Measurements from ENCODE around the gene DIDO1.
"Not testable (repeated sequence)": the region's sequence is repeated elsewhere in the genome, so short reads cannot be mapped to it uniquely, and the experiment has no call there.

Gene DIDO1

GRCh38 chr20:62875419-62876361 lies 50.6 kb downstream of the DIDO1 start:
- DNase-seq = no peak

DNA sequence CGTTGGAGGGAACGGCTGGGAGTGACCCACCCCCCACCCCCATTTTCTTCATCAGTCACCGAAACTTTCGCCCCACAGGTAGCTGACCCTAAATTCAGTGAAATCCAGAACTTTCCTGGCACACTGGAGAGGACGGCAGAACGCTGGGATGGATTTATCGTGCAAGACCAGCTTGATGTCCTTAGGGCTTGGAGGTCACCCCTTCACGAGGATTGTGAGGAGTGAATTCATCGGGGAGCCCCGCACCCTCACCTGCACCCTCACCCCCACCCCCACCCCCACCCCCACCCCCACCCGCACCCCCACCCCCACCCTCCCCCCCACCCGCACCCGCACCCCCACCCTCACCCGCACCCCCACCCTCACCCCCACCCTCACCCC lies 51.4 kb downstream of the DIDO1 start:
- DNase-seq = no peak

- DNase-seq = not testable (repeated sequence)
Observed at GRCh38 chr20:62873681-62874031, 52.6 kb downstream of the DIDO1 start.

- DNase-seq = no peak
Observed at GRCh38 chr20:62873280-62873679, 53.0 kb downstream of the DIDO1 start.

GRCh38 chr20:62872862-62873261 lies 53.4 kb downstream of the DIDO1 start:
- DNase-seq = no peak

DNA sequence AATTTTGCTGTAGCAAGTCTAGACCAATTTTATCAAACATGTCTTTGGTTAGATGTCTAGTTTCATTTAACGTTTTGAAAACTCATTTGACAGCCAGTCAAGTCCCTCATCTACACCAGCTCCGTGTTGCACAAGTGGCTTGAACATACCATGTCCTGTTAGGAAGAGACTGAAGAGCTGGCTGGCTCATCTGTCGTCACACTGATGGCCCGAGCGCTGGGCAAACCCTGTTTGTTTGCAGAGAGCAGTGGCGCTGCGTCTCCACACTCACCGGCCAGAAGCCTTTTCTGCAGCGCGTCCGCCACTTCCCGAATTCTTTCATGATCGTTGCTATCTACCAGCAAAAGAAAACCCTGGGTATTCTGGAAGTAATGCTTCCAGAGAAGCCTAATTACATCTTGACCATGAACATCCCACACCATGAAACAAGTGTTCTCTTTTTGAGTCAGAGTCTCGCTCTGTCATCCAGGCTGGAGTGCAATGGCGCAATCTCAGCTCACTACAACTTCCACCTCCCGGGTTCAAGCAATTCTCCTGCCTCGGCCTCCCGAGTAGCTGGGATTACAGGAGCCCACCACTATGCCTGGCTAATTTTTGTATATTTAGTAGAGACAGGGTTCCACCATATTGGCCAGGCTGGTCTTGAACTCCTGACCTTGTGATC lies 54.0 kb downstream of the DIDO1 start:
- no peak for DNase-seq

GRCh38 chr20:62864207-62864606 lies 62.1 kb downstream of the DIDO1 start:
- no peak for DNase-seq

DNA sequence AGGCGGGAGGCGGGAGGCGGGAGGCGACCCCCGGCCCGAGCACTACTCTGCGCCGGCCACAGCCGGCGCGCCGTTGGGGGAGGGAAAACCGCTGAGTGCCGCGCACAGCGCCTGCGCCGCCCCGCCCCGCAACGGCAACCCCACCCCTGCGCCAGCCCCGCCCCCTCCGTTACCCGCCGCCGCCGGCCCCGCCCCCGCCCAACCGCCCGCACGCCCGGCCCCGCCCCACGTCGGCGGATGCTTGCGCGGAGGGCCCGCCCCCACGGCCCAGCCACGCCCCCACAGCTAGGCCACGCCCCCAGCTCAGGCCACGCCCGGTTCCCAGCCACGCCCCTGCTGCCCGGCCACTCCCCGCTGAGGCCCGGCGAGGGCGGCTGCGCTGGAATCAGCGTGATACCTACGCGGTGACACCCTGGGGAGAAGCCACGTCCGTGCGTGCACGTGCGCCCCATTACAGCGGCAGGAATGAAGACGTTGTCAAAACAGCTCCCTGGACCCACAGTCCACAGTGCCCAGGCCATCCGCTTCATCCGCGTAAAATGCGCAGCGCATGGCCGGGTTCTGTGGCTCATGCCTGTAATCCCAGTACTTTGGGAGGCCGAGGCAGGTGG lies 64.5 kb downstream of the DIDO1 start, which contains the start of gene TCFL5:
TSS of gene TCFL5 (minus strand) at position 97 of the 611 bp plus-strand sequence. CDS start 152 bp downstream, outside the sequence.
- DNase-seq = peak; percentile 42

GRCh38 chr20:62860924-62861691 lies 65.2 kb downstream of the DIDO1 start:
- no peak for DNase-seq

GRCh38 chr20:62860391-62860923 lies 65.8 kb downstream of the DIDO1 start:
- DNase-seq = no peak

DNA sequence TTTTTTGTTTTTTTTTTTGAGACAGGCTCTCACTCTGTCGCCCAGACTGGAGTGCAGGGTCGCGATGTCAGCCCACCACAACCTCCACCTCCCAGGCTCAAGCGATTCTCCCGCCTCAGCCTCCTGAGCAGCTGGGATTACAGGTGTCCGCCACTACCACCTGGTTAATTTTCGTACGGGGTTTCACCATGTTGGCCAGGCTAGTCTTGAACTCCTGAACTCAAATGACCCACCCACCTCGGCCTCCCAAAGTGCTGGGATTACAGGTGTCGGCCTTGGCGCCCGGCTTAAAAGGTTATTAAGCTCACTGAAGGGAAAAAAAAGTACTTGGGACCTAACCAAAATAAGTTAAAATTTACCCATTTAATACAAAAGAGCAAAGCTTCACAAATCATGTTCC lies 66.6 kb downstream of the DIDO1 start:
- DNase-seq = no peak

DNA sequence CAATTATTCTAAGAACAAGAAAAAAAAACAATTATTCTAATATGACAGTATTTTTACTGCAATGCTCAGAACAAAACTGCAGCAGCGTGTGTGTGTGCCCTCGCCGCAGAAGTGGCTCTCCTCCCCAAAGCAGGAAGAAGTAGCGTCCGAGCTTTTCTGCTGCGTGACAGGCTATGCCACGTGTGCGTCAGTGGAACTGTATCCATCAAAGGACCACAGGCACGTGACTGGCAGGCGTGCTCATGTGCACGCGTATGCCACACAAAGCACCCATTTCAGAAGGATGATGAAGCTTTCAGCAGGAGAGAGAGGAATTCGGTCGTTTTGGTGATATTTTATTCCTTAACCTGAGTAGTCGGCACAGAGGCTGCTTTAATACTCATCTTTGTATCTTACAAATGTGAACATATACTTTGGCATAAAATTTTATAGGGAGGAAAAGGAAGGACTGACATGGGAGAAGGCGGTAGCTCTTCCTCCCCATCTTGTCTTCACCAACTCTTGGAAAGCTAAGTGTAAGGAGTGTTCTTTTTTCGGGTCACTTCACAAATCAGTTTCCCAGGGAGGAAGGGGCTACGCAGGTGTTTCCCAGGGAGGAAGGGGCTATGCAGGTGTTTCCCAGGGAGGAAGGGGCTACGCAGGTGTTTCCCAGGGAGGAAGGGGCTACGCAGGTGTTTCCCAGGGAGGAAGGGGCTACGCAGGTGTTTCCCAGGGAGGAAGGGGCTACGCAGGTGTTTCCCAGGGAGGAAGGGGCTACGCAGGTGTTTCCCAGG lies 68.1 kb downstream of the DIDO1 start:
- DNase-seq = no peak

DNA sequence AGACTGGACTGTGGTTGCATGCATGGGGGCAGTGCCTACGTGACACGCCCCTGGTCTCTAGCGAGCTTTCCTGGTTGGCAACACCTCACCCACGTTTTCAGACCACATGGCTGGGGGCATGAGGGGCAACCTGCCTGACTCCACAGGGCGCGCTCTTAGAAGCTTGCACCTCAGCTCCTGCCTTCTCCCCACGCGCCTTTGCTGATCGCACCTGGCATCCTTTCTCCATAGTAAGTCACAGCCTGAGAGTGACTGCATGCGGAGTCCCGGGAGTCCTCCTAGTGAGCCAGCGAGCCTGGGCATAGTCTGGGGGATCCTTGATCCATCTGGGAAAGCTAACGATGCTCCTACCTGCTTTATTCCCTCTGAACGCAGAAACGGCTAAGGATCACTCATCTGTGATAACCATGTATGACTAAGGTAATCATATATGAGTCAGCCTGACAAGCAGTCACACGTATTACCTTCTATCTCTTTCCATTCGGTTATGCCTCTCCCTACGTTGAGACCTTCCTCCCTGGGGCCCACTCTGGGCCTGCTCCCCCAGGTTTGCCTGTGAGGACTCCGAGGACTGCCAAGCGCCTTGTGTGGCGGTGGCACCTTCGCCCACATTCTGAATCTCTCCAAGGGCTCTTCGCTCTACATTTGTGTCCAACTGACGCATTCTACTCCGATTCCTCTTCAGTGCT lies 69.2 kb downstream of the DIDO1 start:
- DNase-seq = no peak

GRCh38 chr20:62855120-62855519 lies 71.2 kb downstream of the DIDO1 start:
- DNase-seq = no peak

GRCh38 chr20:62854121-62854520 lies 72.2 kb downstream of the DIDO1 start:
- DNase-seq = no peak

GRCh38 chr20:62853304-62853703 lies 73.0 kb downstream of the DIDO1 start:
- DNase-seq = not testable (repeated sequence)

GRCh38 chr20:62852841-62853240 lies 73.5 kb downstream of the DIDO1 start:
- DNase-seq = no peak

DNA sequence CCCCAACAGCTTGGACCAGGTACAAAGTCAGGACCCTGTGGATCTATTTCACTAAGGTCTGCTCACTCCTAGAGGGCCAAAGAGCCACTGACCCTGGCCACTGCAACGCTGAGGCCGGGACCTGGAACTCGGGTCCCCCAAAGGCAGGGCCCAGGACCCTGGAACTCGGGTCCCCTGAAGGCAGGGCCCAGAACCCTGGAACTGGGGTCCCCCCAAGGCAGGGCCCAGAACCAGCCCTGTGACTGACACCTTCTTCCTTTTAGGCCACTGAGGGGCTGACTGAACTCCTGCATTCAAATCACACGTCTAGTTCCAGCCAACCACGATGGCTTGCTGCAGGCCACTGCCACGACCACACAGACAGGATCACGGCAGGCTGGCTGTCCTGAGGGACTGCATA lies 74.1 kb downstream of the DIDO1 start:
- DNase-seq = no peak

DNA sequence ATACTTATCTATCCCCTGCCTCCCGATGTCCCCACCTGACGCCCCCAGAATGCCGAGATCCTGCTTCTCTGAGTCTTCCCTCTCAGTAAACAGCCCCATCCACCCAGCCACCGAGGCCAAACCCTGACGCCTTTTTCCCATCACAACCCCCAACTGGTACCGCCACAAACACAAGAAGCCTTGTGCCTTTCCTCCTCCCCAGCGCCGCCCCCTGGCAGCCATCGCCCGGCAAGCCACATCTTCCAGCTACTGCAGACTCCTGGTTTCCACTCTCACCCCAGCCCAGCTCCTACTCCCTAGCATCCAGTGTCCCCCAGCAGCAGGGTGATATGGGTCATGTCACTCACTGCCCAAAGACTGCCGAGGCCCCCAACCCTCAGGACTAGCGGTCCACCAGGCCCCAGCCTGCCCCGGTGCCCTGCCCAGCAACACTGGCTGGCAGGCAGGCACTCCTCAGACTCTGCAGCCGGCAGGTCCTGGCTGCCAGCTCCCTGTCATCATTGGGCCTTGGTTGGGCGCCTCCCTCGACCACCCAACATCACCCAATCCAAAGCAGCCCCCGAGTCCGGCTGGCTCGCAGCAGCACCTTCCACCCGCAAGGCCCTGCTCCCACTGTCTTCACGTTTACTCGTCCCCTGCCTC lies 75.9 kb downstream of the DIDO1 start:
- no peak for DNase-seq

DNA sequence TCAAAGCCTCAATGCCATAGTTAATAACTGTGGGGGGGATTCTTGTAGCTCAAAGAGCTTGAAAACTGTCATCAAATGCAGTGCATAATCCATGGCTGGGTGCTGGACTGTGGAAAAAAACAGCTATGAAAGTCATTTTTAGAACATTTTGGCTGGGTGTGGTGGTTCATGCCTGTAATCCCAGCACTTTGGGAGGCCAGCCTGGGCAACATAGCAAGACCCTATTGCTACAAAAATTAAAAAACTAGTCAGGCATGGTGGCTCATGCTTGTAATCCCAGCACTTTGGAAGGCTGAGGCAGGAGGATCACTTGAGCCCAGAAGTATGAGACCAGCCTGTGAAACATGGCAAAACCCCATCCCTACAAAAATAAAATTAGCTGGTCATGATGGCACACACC lies 76.9 kb downstream of the DIDO1 start:
- no peak for DNase-seq

GRCh38 chr20:62848917-62849316 lies 77.4 kb downstream of the DIDO1 start:
- DNase-seq = not testable (repeated sequence)

Data from KG1 (cell line).